Posterior cingulate gyrus (tissue), 11 donors: ENCODE results near the gene RAB3IP.
"Not testable (repeated sequence)": the region's sequence is repeated elsewhere in the genome, so short reads cannot be mapped to it uniquely, and the experiment has no call there.

Source experiments
- DNase-seq, 10 donors: peaks; one replicate each; pipeline versions ENCODE4 v3.0.0 to v3.0.0-alpha.2; 2020 to 2021; ENCODE audit warnings: mixed read lengths in 3 of 10
- intact Hi-C: fragments of 100-400 bp; cut with DNase I; formaldehyde crosslinking; loops from one replicate; pipeline ENCODE4 v1.15.1; 2023

The RAB3IP gene

DNA sequence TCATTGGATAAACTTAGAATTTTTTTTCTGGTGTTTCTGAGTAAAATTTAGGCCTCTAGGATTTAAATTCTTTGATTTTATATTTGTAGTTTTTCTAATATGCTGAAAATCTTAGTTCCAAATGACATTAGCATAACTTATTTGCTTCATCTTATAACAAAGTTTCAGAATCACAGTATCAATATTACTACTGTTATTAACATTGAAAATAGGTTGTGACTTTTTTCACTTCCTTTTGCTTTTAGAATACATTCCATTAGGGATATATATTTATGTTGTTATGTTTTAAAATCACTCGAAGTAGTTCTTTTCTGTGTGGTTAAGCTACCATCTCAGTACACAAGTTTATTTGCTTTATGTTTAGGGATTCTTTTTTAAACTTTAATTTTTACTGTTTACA is 12.8 kb downstream of the RAB3IP start:
- intact Hi-C loops, result no loop called here
- DNase-seq, result no peak

GRCh38 chr12:69755302-69755701 is 16.6 kb downstream of the RAB3IP start:
- intact Hi-C loops, result no loop called here
- DNase-seq, result no peak

DNA sequence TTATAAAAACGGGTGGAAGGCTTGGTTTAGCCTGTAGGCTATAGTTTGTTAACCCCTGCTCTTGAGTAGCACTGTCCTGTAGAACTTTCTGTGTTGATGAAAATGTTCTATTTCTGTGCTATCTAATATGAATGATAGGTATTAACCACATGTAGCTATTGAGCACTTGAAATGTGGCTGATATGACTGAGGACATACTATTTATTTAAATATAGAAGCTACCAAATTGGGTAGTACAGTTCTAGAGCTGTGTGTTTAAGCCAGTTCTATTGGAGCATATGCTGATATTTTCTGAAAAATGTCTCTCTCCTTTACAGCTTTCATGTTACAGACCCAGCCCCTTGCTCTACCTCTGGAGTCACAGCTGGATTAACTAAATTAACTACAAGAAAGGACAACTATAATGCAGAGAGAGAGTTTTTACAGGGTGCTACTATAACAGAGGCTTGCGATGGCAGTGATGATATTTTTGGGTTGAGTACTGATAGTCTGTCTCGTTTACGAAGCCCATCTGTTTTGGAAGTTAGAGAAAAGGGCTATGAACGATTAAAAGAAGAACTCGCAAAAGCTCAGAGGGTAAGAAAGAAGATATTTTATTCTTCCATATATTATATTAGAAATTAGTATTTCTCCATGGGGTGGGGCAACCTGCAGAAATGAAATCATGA is 17.6 kb downstream of the RAB3IP start:
- intact Hi-C loops, result no loop called here
- no peak for DNase-seq

DNA sequence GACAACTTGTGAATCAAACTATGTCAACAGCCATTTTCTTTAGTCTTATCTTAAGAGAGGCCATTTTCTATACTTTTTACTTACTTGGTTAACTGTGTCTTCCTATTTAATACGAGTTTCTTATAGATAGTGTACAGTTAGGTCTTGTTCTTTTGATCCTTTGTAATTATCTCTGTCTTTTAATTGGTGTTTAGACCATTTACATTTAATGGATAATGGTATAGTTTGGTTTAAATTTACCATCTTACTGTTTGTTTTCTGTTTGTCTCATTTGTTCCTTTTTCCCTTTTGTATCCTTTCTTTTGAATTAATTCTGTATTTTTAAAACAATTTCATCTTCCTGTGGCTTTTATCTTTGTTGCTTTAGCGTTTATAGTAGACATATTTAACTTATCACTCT is 19.4 kb downstream of the RAB3IP start:
- intact Hi-C loops, result no loop called here

GRCh38 chr12:69759581-69759980 is 20.9 kb downstream of the RAB3IP start:
- intact Hi-C loops, result not testable (repeated sequence)
- peak in 1 of 10 donors; percentile 55 for DNase-seq

More for the DNA sequence above, 19.4 kb downstream of the RAB3IP start:
- no peak for DNase-seq

DNA sequence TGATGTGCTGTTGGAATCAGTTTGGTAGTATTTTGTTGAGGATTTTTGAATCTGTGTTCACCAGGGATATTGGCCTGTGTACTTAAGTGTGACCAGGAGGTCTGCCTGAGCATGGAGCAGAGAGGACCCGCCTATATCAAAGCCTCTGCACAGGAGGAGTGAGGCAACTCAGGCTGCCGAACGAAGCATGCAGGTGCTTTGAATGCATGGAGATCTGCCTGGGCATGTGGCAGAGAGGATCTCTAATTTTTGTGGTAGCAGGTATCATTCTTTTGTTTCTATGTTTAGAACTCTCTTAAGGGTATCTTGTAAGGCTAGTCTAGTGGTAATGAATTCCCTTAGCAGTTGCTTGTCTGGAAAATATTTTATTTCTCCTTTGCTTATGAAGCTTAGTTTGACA is 26.9 kb downstream of the RAB3IP start:
- intact Hi-C loops, result no loop called here

GRCh38 chr12:69766260-69766659 is 27.6 kb downstream of the RAB3IP start:
- intact Hi-C loops, result no loop called here
- DNase-seq, result no peak

More for the DNA sequence above, 26.9 kb downstream of the RAB3IP start:
- no peak for DNase-seq

DNA sequence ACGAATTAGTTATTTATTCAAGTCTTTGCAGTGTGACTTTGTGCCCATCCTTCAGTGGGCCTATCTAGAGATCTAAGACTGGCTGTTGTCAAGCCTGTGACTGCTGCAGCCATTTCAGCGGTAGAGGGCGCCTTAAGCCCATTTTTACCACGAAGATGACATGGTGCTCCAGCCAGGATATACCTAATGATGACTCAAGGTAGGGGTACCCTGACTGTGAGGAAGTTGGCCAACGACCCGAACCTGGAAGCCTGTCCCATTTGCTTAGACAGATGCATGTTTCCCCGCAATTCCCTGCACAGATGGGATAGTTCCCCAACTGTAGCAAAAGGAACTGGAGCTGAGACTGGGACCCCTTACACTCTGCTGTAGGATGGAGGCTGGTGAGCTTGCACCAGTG is 41.3 kb downstream of the RAB3IP start:
- intact Hi-C loops, result no loop called here
- DNase-seq, result peak in 3 of 10 donors; percentile 15 to 49 (median 16)

DNA sequence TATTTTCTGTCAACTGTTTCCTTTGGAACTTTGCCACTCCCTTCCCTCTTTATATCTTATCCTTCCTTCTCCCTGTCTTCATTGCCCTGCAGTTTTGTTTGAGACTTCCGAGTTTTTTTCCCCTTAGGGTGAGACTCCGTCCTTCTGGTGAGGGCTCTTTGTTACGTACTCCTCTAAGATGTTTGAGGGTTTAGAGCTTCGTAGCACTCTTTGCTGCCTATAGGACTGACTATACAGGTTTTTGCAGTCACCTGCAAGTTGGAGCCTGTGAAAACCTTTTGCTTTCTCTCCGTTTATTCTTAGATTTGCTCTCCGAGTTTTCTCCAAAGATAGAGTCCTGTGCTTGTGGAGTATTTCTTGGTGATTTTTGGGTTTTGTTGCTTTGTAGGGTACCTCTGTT is 44.7 kb downstream of the RAB3IP start:
- intact Hi-C loops, result no loop called here
- DNase-seq, result no peak

DNA sequence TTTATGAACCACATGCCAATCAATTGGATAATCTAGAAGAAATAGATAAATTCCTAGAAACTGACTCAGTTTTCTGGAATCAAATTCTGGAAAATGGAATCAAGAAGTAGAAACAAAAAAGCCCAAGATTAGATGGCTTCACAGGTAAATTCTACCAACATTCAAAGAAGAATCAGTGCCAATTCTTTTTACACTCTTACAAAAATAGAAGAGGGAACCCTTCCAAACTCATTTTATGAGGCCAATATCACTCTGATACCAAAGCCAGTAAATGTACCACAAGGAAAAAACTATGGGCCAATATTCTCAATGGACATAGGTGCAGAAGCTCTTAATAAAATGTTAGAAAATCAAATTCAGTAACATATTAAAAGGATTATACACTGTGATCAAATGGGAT is 50.7 kb downstream of the RAB3IP start:
- intact Hi-C loops, result no loop called here

DNA sequence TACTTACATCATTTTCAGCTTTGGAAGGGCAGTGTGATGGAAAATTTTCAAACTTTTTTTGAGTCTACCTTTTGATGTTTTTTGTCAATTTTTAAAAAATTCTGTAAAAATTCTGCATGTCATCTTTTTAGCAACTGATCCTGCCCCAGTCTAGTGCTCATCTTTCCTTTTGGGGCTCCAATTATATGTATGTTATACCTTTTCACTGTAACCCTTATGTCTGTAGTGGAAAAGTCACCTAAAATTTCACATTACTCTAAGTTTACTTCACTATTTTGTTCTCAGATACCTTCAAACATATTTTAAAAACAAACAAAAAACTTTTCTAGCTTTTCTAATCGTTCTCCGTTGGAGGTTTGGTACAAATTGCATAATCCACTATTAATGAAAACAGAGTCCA is 53.9 kb downstream of the RAB3IP start:
- no peak for DNase-seq
- intact Hi-C loops, result no loop called here

More for the DNA sequence above, 50.7 kb downstream of the RAB3IP start:
- no peak for DNase-seq

GRCh38 chr12:69807101-69807897 is 68.6 kb downstream of the RAB3IP start:
- DNase-seq, result peak in 3 of 10 donors; percentile 60 to 81 (median 62)
- intact Hi-C loops, result not testable (repeated sequence)

GRCh38 chr12:69810870-69811498 is 72.3 kb downstream of the RAB3IP start:
- intact Hi-C loops, result no loop called here
- DNase-seq, result no peak

GRCh38 chr12:69816082-69816481 is 77.4 kb downstream of the RAB3IP start:
- no peak for DNase-seq
- intact Hi-C loops, result no loop called here

GRCh38 chr12:69821032-69821455 is 82.4 kb downstream of the RAB3IP start:
- intact Hi-C loops, result no loop called here
- DNase-seq, result no peak

DNA sequence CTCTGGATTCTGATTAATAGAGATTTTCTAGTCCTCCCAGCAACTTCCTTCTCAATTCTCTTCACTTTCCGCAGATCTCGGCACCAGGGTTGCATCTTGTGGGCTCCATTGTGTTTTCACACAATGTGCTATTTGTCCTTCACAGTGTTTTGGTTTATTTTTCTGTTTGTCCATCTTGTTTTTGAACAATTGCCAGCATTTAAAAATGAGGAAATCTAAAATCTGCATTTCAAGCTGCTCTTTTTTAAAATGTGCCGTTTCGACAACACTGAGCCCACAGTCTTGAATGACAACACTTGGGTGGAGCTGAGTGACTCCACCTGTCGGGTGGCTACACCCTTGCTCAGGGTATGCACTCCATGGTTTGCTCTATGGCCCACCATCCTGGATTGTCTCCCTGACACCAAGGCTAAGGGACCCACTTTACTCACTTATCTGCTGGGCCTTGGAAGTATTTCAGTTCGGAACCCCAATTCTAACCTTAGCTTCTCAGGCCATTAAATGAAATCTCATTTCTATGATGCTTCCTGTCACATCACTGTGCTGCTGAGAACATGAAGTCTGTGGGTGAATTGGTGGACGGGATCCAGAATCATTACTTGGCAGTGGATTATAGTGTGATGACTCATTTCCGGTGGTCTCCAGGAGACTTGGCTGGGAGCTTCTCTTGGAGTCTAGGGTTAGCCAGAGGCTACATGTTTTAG is 82.9 kb downstream of the RAB3IP start:
- intact Hi-C loops, result no loop called here
- DNase-seq, result peak in 2 of 10 donors; percentile 43 to 78

DNA sequence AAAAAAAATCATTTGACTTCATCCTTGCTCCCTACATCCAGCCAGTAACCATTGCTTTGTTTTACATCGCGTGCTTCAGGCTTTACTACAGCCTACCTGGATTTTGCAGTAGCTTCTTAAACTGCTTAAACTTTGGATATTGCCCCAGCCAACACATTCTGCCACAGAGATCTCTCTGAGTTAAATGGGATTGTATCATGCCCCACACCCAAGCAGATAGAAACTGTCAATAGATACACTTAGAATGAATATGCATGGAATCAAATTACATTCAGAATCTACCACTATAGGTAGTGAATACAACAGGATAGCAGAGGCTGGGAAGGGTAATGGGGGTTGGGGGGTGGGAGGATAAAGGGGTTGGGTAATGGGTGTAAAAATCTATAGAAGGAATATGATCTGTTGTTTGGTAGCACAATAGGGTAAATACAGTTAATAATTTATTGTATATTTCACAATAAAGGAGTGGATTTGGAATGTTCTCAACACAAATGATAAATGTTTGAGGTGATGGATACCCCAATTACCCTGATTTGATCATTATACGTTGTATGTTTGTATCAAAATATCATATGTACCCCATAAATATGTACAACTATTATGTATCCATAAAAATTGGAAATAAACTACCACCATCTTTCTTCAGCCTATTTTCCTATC is 83.7 kb downstream of the RAB3IP start:
- no peak for DNase-seq
- intact Hi-C loops, result no loop called here

DNA sequence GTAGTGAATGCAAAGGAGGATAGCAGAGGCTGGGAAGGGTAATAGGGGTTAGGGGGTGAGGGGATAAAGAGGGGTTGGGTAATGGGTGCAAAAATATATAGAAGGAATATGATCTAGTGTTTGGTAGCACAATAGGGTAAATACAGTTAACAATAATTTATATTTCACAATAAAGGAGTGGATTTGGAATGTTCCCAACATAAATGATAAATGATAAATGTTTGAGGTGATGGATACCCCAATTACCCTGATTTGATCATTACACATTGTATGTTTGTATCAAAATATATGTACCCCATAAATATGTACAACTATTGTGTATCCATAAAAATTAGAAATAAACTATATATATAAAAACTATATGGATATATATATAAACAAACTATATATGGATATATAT is 85.4 kb downstream of the RAB3IP start:
- DNase-seq, result no peak
- intact Hi-C loops, result no loop called here

DNA sequence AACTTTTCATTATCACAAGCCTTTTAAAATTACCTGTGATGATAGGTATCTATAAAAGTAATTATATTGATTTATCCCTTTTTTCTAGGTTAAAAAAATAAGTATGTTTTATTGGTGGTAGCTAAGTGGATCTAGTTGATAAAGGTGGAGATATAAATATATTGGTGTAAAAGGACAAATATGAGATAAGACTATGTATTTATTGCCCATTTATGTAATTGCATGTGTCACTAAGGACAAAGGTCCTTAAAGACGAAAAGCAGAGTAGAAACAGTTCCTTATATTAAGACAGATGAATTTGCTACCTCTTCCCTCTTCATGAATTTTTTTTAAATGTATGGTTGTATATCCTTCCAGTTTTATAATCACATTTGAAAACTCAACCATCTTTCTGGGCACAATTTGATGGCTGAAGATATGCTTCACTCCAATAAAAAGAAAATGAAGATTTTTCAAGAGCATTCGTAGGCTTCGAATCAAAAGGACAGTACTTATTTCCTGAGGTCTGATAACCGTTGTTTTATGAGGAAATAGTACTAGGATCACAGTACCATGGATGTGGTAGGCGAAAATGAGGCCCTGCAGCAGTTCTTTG is 86.4 kb downstream of the RAB3IP start, which contains the start of gene MYRFL:
Gene MYRFL, plus strand, starts transcription at position 262 of the 595 bp plus-strand sequence. Its CDS starts 291 bp downstream, at position 553.
- intact Hi-C loops, result no loop called here
- no peak for DNase-seq

DNA sequence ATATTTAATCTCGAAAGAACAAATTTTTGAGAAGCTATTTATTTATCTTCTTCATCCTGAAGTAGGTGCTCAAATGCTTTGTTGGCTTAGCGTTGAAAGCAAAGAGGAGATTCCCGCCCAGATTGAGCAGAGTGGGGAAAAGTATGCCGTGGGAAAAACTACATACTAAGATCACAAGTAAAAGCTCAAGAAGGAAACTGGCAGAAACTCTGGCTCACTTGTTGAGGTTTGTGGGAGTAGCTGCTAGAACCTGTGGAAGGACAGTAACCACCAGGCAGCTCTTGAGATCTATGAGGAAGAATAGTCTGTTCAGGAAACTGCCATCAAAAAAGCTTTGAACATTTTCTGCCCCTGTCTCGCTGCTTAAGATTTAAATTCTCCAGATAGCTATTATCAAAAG is 90.2 kb downstream of the RAB3IP start:
- intact Hi-C loops, result no loop called here
- no peak for DNase-seq
